Measurements from ENCODE around the gene EGFL7.

GRCh38 chr9:136676297-136676794, 13.6 kb downstream of the EGFL7 start:
- TF ChIP-seq CTCF (CRISPR knock-in tag; IDR thresholded peaks at IDR 0.05) (no peak), CEBPB (IDR thresholded peaks at IDR 0.05; ENCODE audit: borderline replicate concordance, low read depth, low read length) (no peak), SNAPC5 (CRISPR knock-in tag; IDR thresholded peaks at IDR 0.05; ENCODE audit: borderline replicate concordance) (no peak), CENPT (CRISPR knock-in tag; IDR thresholded peaks at IDR 0.05; ENCODE audit: low read depth) (no peak), ELF4 (CRISPR knock-in tag; IDR thresholded peaks at IDR 0.05; ENCODE audit: borderline replicate concordance) (no peak), KAT2B (IDR thresholded peaks at IDR 0.05; ENCODE audit: borderline replicate concordance, low read depth, low read length) (no peak), EZH2 (conservative IDR thresholded peaks at IDR 0.05; ENCODE audit: low read depth, low read length) (no peak), PHF8 (CRISPR knock-in tag; IDR thresholded peaks at IDR 0.05) (no peak)

Measured in HepG2 (cell line).